ENCODE measurements around the gene MEGF11. TPM values are rescaled to one million over a fixed set of nuclear protein-coding genes. Genes with fewer than 3 reads are reported as not detected.

The MEGF11 gene
- total RNA-seq, 6 experiments from 2014 or later, result not detected

- no peaks in the 10 kb centered on the region for H3K9me3 ChIP-seq
- no peaks in the 10 kb centered on the region for H3K27me3 ChIP-seq
- DNase-seq (no peak), ATAC-seq (no peak)
- H3K27ac ChIP-seq, result no peak overlapping the region
- H3K4me1 ChIP-seq, result peaks cover 0 to 6% (median 0%) of the 10 kb centered on the region in 4 donors
- intact Hi-C loops (cut with DNase I), result no loop called here
- H3K36me3 ChIP-seq, result no peaks in the 10 kb centered on the region
- WGBS (ENCODE audit: insufficient coverage, low coverage, low lambda C conversion rate, missing lambda C conversion rate), result 86% methylated on average over 1 of the region's 3 CpGs
- H3K4me3 ChIP-seq, result no peak overlapping the region
- TF ChIP-seq POLR2A (IDR thresholded peaks at IDR 0.05), result no peak
- no peak for TF ChIP-seq CTCF (IDR thresholded peaks at IDR 0.05)
Measured at GRCh38 chr15:65918357-65918920, 335.1 kb downstream of the MEGF11 start.

- H3K27ac ChIP-seq, result no peak overlapping the region
- TF ChIP-seq CTCF (IDR thresholded peaks at IDR 0.05), result no peak
- TF ChIP-seq POLR2A (IDR thresholded peaks at IDR 0.05), result no peak
- H3K36me3 ChIP-seq, result no peaks in the 10 kb centered on the region
- intact Hi-C loops (cut with DNase I), result no loop called here
- ATAC-seq (no peak), DNase-seq (no peak)
- H3K4me3 ChIP-seq, result no peak overlapping the region
- 100% methylated on average over 2 of the region's 4 CpGs for WGBS (ENCODE audit: insufficient coverage, low coverage, low lambda C conversion rate, missing lambda C conversion rate)
- H3K27me3 ChIP-seq, result no peaks in the 10 kb centered on the region
- no peaks in the 10 kb centered on the region for H3K9me3 ChIP-seq
- H3K4me1 ChIP-seq, result peaks cover 0 to 6% (median 0%) of the 10 kb centered on the region in 4 donors
Measured at GRCh38 chr15:65917936-65918335, 335.6 kb downstream of the MEGF11 start.

GRCh38 chr15:65917407-65917756, 336.2 kb downstream of the MEGF11 start:
- no peak for ATAC-seq
- no peaks in the 10 kb centered on the region for H3K27me3 ChIP-seq
- H3K4me1 ChIP-seq, result peaks cover 0 to 6% (median 0%) of the 10 kb centered on the region in 4 donors
- no peak for DNase-seq
- TF ChIP-seq CTCF (IDR thresholded peaks at IDR 0.05) (no peak), POLR2A (IDR thresholded peaks at IDR 0.05) (no peak)
- no peak overlapping the region for H3K27ac ChIP-seq
- 50% methylated on average over 2 of the region's 3 CpGs for WGBS (ENCODE audit: insufficient coverage, low coverage, low lambda C conversion rate, missing lambda C conversion rate)
- H3K9me3 ChIP-seq, result no peaks in the 10 kb centered on the region
- H3K36me3 ChIP-seq, result no peaks in the 10 kb centered on the region
- intact Hi-C loops (cut with DNase I), result no loop called here
- no peak overlapping the region for H3K4me3 ChIP-seq

GRCh38 chr15:65916664-65917406, 336.7 kb downstream of the MEGF11 start:
- DNase-seq, result peak; percentile 44 to 69 (median 55)

More at GRCh38 chr15:65916664-65917406, 336.7 kb downstream of the MEGF11 start:
- Histone ChIP-seq H3K4me1 (peaks cover 0 to 6% (median 0%) of the 10 kb centered on the region in 4 donors), H3K36me3 (no peaks in the 10 kb centered on the region), H3K9me3 (no peaks in the 10 kb centered on the region), H3K27ac (no peak overlapping the region), H3K27me3 (no peaks in the 10 kb centered on the region), H3K4me3 (no peak overlapping the region)
- 44% methylated on average over 9 of the region's 16 CpGs for WGBS (ENCODE audit: insufficient coverage, low coverage, low lambda C conversion rate, missing lambda C conversion rate)
- peak; percentile 71 to 93 (median 86) for ATAC-seq
- intact Hi-C loops (cut with DNase I), result no loop called here
- TF ChIP-seq POLR2A (IDR thresholded peaks at IDR 0.05) (no peak), CTCF (IDR thresholded peaks at IDR 0.05) (peak; percentile 32 to 59 (median 40))

Measured in right lobe of liver (tissue), 6 donors.